ENCODE data around the gene MBTPS1. TPM values are rescaled to one million over a fixed set of nuclear protein-coding genes. Genes with fewer than 3 reads are reported as not detected.

Gene MBTPS1
- polyA plus RNA-seq, 2 of the 4 experiments (the other 2 are of a cell fraction), result 50.3 to 88.4 TPM

- no peak for TF ChIP-seq HDAC2 (IDR thresholded peaks at IDR 0.05)
- TF ChIP-seq BHLHE40 (IDR thresholded peaks at IDR 0.05; ENCODE audit: low read depth, low read length), result no peak
- no peak for TF ChIP-seq USF2 (IDR thresholded peaks at IDR 0.05)
- no peak for TF ChIP-seq PBX3 (IDR thresholded peaks at IDR 0.05)
- TF ChIP-seq RFX5 (IDR thresholded peaks at IDR 0.05), result no peak
- TF ChIP-seq ZNF302 (CRISPR knock-in tag; IDR thresholded peaks at IDR 0.05), result no peak
- TF ChIP-seq SMC3 (IDR thresholded peaks at IDR 0.05), result no peak
- no peak for TF ChIP-seq FOXS1 (CRISPR knock-in tag; IDR thresholded peaks at IDR 0.05)
- TF ChIP-seq EHMT2 (IDR thresholded peaks at IDR 0.05; ENCODE audit: low read depth), result no peak
- TF ChIP-seq PHF8 (IDR thresholded peaks at IDR 0.05; ENCODE audit: borderline replicate concordance, low read depth), result no peak
- DNase-seq (ENCODE audit: low read depth in 1 of 2, low spot score in 1 of 2) (no peak), ATAC-seq (no peak), FAIRE-seq (no peak)
- Histone ChIP-seq H3K4me3 (no peak overlapping the region), H3K4me2 (no peak overlapping the region), H3K9me3 (no peaks in the 10 kb centered on the region), H3K27ac (no peak overlapping the region), H3K4me1 (no peaks in the 10 kb centered on the region)
- ChIA-PET CTCF (interaction anchor here (0.6 to 11.3 kb wide), 10 partner anchors 13 to 84 kb away, joined by 3 to 87 read pairs (median 4); no protein-coding TSS in a partner anchor), POLR2A (no interaction called here)
- 73% methylated on average over 42 of the region's 42 CpGs for WGBS (ENCODE audit: missing lambda C conversion rate)
Observed at GRCh38 chr16:84040823-84041820, 75.6 kb downstream of the MBTPS1 start.

GRCh38 chr16:84040226-84040822 lies 76.4 kb downstream of the MBTPS1 start:
- FAIRE-seq, result no peak
- Histone ChIP-seq H3K27ac (no peak overlapping the region), H3K4me3 (no peak overlapping the region), H3K4me2 (no peak overlapping the region), H3K9me3 (no peaks in the 10 kb centered on the region; the same call in 2 of the 3 replicates), H3K4me1 (no peaks in the 10 kb centered on the region)
- POLR2A ChIA-PET, result no interaction called here
- ATAC-seq, result no peak
- TF ChIP-seq, protein P1, sequence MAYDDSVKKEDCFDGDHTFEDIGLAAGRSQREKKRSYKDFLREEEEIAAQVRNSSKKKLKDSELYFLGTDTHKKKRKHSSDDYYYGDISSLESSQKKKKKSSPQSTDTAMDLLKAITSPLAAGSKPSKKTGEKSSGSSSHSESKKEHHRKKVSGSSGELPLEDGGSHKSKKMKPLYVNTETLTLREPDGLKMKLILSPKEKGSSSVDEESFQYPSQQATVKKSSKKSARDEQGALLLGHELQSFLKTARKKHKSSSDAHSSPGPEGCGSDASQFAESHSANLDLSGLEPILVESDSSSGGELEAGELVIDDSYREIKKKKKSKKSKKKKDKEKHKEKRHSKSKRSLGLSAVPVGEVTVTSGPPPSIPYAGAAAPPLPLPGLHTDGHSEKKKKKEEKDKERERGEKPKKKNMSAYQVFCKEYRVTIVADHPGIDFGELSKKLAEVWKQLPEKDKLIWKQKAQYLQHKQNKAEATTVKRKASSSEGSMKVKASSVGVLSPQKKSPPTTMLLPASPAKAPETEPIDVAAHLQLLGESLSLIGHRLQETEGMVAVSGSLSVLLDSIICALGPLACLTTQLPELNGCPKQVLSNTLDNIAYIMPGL (CRISPR knock-in tag; IDR thresholded peaks at IDR 0.05; ENCODE audit: borderline replicate concordance), result no peak
- TF ChIP-seq RFX5 (IDR thresholded peaks at IDR 0.05), result no peak
- TF ChIP-seq KDM1A (IDR thresholded peaks at IDR 0.05; ENCODE audit: low read depth), result no peak
- TF ChIP-seq CTCF (IDR thresholded peaks at IDR 0.05), result no peak
- TF ChIP-seq RARB (CRISPR knock-in tag; IDR thresholded peaks at IDR 0.05), result no peak
- DNase-seq (ENCODE audit: low read depth in 1 of 2, low spot score in 1 of 2), result no peak
- CTCF ChIA-PET, result interaction anchor here (0.6 to 11.3 kb wide), 7 partner anchors 12 to 84 kb away, joined by 3 to 87 read pairs (median 5); no protein-coding TSS in a partner anchor
- 67% methylated on average over 14 of the region's 14 CpGs for WGBS (ENCODE audit: missing lambda C conversion rate)

DNA sequence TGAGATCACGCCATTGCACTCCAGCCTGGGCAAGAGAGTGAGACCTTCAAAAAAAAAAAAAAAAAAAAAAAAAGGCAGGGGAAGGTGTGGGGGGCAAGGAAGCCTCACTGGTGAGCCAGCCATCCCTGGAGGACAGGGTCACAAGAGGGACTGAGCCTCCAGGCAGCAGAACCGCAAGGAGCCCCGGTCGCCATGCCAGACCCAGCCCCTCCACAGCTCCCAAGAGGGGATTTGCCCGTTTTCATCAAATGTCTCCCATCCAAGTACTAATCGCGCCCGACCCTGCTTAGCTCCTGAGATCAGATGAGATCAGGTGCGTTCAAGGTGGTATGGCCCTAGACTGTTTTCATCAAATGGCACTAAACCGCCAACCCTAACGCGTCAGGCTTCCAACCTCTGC lies 77.0 kb downstream of the MBTPS1 start:
- POLR2A ChIA-PET, result no interaction called here
- CTCF ChIA-PET, result interaction anchor here (1.2 to 11.3 kb wide), 5 partner anchors 11 to 83 kb away, joined by 3 to 87 read pairs (median 5); no protein-coding TSS in a partner anchor
- H3K4me3 ChIP-seq, result no peak overlapping the region
- no peak for ATAC-seq
- DNase-seq (ENCODE audit: low read depth in 1 of 2, low spot score in 1 of 2), result no peak
- H3K4me2 ChIP-seq, result no peak overlapping the region
- H3K27ac ChIP-seq, result no peak overlapping the region
- FAIRE-seq, result no peak
- WGBS (ENCODE audit: missing lambda C conversion rate), result 78% methylated on average over 12 of the region's 12 CpGs
- no peaks in the 10 kb centered on the region; the same call in 2 of the 3 replicates for H3K9me3 ChIP-seq
- H3K4me1 ChIP-seq, result no peaks in the 10 kb centered on the region
- TF ChIP-seq BHLHE40 (IDR thresholded peaks at IDR 0.05; ENCODE audit: low read depth, low read length) (no peak), RFX5 (IDR thresholded peaks at IDR 0.05) (no peak), POLR2AphosphoS2 (conservative IDR thresholded peaks at IDR 0.05; ENCODE audit: low read length) (no peak), CBX2 (IDR thresholded peaks at IDR 0.05; ENCODE audit: borderline replicate concordance, low read depth) (no peak), ESRRA (IDR thresholded peaks at IDR 0.05; ENCODE audit: borderline replicate concordance, low read length) (no peak), MYC (IDR thresholded peaks at IDR 0.05; ENCODE audit: borderline replicate concordance, low read length) (no peak), CTCF (IDR thresholded peaks at IDR 0.05) (no peak), FOSL2 (IDR thresholded peaks at IDR 0.05) (no peak), FOSL2 (CRISPR knock-in tag; IDR thresholded peaks at IDR 0.05) (no peak), HOXA7 (CRISPR knock-in tag; IDR thresholded peaks at IDR 0.05) (no peak), CBX8 (IDR thresholded peaks at IDR 0.05) (no peak), KDM1A (IDR thresholded peaks at IDR 0.05; ENCODE audit: low read depth) (no peak)
- TF ChIP-seq, protein P2, sequence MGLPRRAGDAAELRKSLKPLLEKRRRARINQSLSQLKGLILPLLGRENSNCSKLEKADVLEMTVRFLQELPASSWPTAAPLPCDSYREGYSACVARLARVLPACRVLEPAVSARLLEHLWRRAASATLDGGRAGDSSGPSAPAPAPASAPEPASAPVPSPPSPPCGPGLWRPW (IDR thresholded peaks at IDR 0.05), result no peak
